ENCODE results near the gene PTPN12. TPM values are rescaled to one million over a fixed set of nuclear protein-coding genes. Genes with fewer than 3 reads are reported as not detected.
A peak's percentile ranks its signal among the peaks of the same experiment; 100 is the strongest.

The PTPN12 gene
- total and polyA plus RNA-seq, 3 experiments from 2014 or later: 4.8 to 12.5 (median 11.3) TPM

- Mint-ChIP-seq H3K4me1 (peaks cover 8 to 27% (median 24%) of the 10 kb centered on the region in 3 donors), H3K27ac (no peak overlapping the region), H3K36me3 (peaks cover 9 to 11% (median 11%) of the 10 kb centered on the region in 3 donors)
Measured at GRCh38 chr7:77553123-77553522, 16.0 kb downstream of the PTPN12 start.

GRCh38 chr7:77558284-77558967, 21.3 kb downstream of the PTPN12 start:
- peaks cover 7 to 11% (median 7%) of the 10 kb centered on the region in 3 donors for H3K36me3 Mint-ChIP-seq
- no peak overlapping the region for H3K4me3 Mint-ChIP-seq
- no peak for DNase-seq
- ChIA-PET CTCF (no interaction called here), POLR2A (interaction anchor here (0.7 kb wide), 1 partner anchor 9 kb away, joined by 3 read pairs; no protein-coding TSS in a partner anchor)
- H3K27me3 Mint-ChIP-seq: no peaks in the 10 kb centered on the region
- Histone ChIP-seq H3K4me3 (ENCODE audit: low read length) (no peak overlapping the region), H3K27ac (ENCODE audit: low read depth, low read length) (no peak overlapping the region), H3K36me3 (ENCODE audit: insufficient read depth, low read length) (no peaks in the 10 kb centered on the region), H3K27me3 (ENCODE audit: insufficient read depth, low read length, poor library complexity, severe bottlenecking) (no peaks in the 10 kb centered on the region), H3K9me3 (ENCODE audit: low read length) (no peaks in the 10 kb centered on the region), H3K4me1 (ENCODE audit: insufficient read depth, low read length) (no peaks in the 10 kb centered on the region)
- H3K9me3 Mint-ChIP-seq: peaks cover 0 to 4% (median 0%) of the 10 kb centered on the region in 5 donors
- H3K27ac Mint-ChIP-seq: peak overlapping the region in 2 of 8 donors; percentile 8 to 37
- H3K4me1 Mint-ChIP-seq: peaks cover 4 to 34% (median 27%) of the 10 kb centered on the region in 3 donors

More at GRCh38 chr7:77553123-77553522, 16.0 kb downstream of the PTPN12 start:
- no peak overlapping the region for H3K4me3 Mint-ChIP-seq
- CTCF ChIA-PET: no interaction called here
- H3K27me3 ChIP-seq (ENCODE audit: insufficient read depth, low read length, poor library complexity, severe bottlenecking): no peaks in the 10 kb centered on the region
- POLR2A ChIA-PET: no interaction called here
- H3K36me3 ChIP-seq (ENCODE audit: insufficient read depth, low read length): no peaks in the 10 kb centered on the region
- H3K4me1 ChIP-seq (ENCODE audit: insufficient read depth, low read length): peaks cover 9% of the 10 kb centered on the region
- no peak for DNase-seq
- no peak overlapping the region for H3K27ac ChIP-seq (ENCODE audit: low read depth, low read length)
- H3K9me3 Mint-ChIP-seq: peaks cover 0 to 8% (median 3%) of the 10 kb centered on the region in 5 donors
- H3K9me3 ChIP-seq (ENCODE audit: low read length): no peaks in the 10 kb centered on the region
- no peak overlapping the region for H3K4me3 ChIP-seq (ENCODE audit: low read length)
- H3K27me3 Mint-ChIP-seq: no peaks in the 10 kb centered on the region

GRCh38 chr7:77561352-77561751, 24.3 kb downstream of the PTPN12 start:
- Mint-ChIP-seq H3K27me3 (no peaks in the 10 kb centered on the region), H3K36me3 (peaks cover 0 to 3% (median 2%) of the 10 kb centered on the region in 3 donors)

DNA sequence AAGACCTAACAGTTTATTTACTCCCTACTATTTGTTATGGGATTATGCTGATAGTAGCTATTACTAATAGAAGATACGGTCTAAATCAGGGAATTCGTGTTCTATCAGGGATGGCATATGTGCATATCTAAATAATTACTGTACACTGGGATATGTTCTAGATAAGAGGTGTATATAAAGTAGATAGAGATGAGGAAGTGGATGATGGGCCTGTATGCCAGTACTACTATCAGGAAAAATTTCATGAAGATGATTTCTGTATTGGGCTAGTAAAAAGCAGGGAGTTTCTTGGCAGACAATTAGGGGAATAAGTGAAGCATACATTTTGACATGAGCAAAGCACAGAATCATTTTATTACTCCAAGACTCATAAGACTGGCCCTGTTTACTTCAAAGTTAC, 26.2 kb downstream of the PTPN12 start:
- H3K27me3 Mint-ChIP-seq: no peaks in the 10 kb centered on the region
- no peak overlapping the region for H3K27ac ChIP-seq (ENCODE audit: low read depth, low read length)
- no peaks in the 10 kb centered on the region for H3K4me1 ChIP-seq (ENCODE audit: insufficient read depth, low read length)
- peaks cover 0 to 3% (median 0%) of the 10 kb centered on the region in 3 donors for H3K36me3 Mint-ChIP-seq
- peaks cover 17 to 38% (median 34%) of the 10 kb centered on the region in 3 donors for H3K4me1 Mint-ChIP-seq
- no peaks in the 10 kb centered on the region for H3K9me3 ChIP-seq (ENCODE audit: low read length)
- no peaks in the 10 kb centered on the region for H3K27me3 ChIP-seq (ENCODE audit: insufficient read depth, low read length, poor library complexity, severe bottlenecking)
- no peak for DNase-seq
- ChIA-PET POLR2A (no interaction called here), CTCF (no interaction called here)
- no peak overlapping the region for H3K27ac Mint-ChIP-seq
- no peak overlapping the region for H3K4me3 ChIP-seq (ENCODE audit: low read length)
- H3K9me3 Mint-ChIP-seq: no peaks in the 10 kb centered on the region
- H3K4me3 Mint-ChIP-seq: no peak overlapping the region
- no peaks in the 10 kb centered on the region for H3K36me3 ChIP-seq (ENCODE audit: insufficient read depth, low read length)

More at GRCh38 chr7:77561352-77561751, 24.3 kb downstream of the PTPN12 start:
- Histone ChIP-seq H3K4me3 (ENCODE audit: low read length) (no peak overlapping the region), H3K27me3 (ENCODE audit: insufficient read depth, low read length, poor library complexity, severe bottlenecking) (no peaks in the 10 kb centered on the region), H3K4me1 (ENCODE audit: insufficient read depth, low read length) (no peaks in the 10 kb centered on the region), H3K9me3 (ENCODE audit: low read length) (no peaks in the 10 kb centered on the region), H3K36me3 (ENCODE audit: insufficient read depth, low read length) (no peaks in the 10 kb centered on the region), H3K27ac (ENCODE audit: low read depth, low read length) (no peak overlapping the region)
- no peak for DNase-seq
- no peak overlapping the region for H3K27ac Mint-ChIP-seq
- peaks cover 16 to 39% (median 34%) of the 10 kb centered on the region in 3 donors for H3K4me1 Mint-ChIP-seq
- no peak overlapping the region for H3K4me3 Mint-ChIP-seq
- ChIA-PET POLR2A (no interaction called here), CTCF (no interaction called here)
- no peaks in the 10 kb centered on the region for H3K9me3 Mint-ChIP-seq

DNA sequence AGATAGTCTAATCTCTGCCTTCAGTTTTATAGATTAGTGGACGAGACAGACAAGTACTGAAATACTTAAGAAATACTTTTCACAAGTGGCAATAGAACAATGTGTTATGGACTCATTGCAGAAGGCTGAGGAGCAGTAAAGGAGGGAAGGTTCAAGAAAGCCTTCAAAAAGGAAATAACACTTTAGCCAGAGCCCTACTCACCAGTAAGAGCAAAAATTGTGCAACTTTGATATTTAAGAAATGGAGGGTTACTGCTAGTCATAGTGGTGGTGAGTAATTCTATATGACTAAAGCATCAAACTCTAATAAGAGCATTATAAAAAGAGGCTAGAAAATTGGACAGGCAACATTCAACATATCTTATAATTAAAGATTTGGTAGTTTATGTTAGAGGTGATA, 28.8 kb downstream of the PTPN12 start:
- peaks cover 13 to 29% (median 26%) of the 10 kb centered on the region in 3 donors for H3K4me1 Mint-ChIP-seq
- Histone ChIP-seq H3K4me3 (ENCODE audit: low read length) (no peak overlapping the region), H3K36me3 (ENCODE audit: insufficient read depth, low read length) (peaks cover 3% of the 10 kb centered on the region), H3K4me1 (ENCODE audit: insufficient read depth, low read length) (no peaks in the 10 kb centered on the region), H3K9me3 (ENCODE audit: low read length) (no peaks in the 10 kb centered on the region), H3K27me3 (ENCODE audit: insufficient read depth, low read length, poor library complexity, severe bottlenecking) (no peaks in the 10 kb centered on the region), H3K27ac (ENCODE audit: low read depth, low read length) (no peak overlapping the region)
- ChIA-PET POLR2A (no interaction called here), CTCF (no interaction called here)
- H3K9me3 Mint-ChIP-seq: no peaks in the 10 kb centered on the region
- H3K4me3 Mint-ChIP-seq: no peak overlapping the region
- H3K27ac Mint-ChIP-seq: peak overlapping the region in 1 of 8 donors; percentile 39
- peaks cover 0 to 3% (median 2%) of the 10 kb centered on the region in 3 donors for H3K36me3 Mint-ChIP-seq
- H3K27me3 Mint-ChIP-seq: no peaks in the 10 kb centered on the region
- no peak for DNase-seq

- H3K27ac Mint-ChIP-seq: no peak overlapping the region
- Histone ChIP-seq H3K4me1 (ENCODE audit: insufficient read depth, low read length) (no peaks in the 10 kb centered on the region), H3K4me3 (ENCODE audit: low read length) (no peak overlapping the region), H3K27ac (ENCODE audit: low read depth, low read length) (no peak overlapping the region), H3K27me3 (ENCODE audit: insufficient read depth, low read length, poor library complexity, severe bottlenecking) (no peaks in the 10 kb centered on the region), H3K9me3 (ENCODE audit: low read length) (no peaks in the 10 kb centered on the region), H3K36me3 (ENCODE audit: insufficient read depth, low read length) (peaks cover 4% of the 10 kb centered on the region)
- DNase-seq: no peak
- H3K9me3 Mint-ChIP-seq: no peaks in the 10 kb centered on the region
- ChIA-PET POLR2A (no interaction called here), CTCF (no interaction called here)
- H3K27me3 Mint-ChIP-seq: no peaks in the 10 kb centered on the region
- peaks cover 0 to 3% (median 2%) of the 10 kb centered on the region in 3 donors for H3K36me3 Mint-ChIP-seq
- no peak overlapping the region for H3K4me3 Mint-ChIP-seq
- H3K4me1 Mint-ChIP-seq: peaks cover 13 to 24% (median 21%) of the 10 kb centered on the region in 3 donors
Measured at GRCh38 chr7:77566421-77566820, 29.3 kb downstream of the PTPN12 start.

DNA sequence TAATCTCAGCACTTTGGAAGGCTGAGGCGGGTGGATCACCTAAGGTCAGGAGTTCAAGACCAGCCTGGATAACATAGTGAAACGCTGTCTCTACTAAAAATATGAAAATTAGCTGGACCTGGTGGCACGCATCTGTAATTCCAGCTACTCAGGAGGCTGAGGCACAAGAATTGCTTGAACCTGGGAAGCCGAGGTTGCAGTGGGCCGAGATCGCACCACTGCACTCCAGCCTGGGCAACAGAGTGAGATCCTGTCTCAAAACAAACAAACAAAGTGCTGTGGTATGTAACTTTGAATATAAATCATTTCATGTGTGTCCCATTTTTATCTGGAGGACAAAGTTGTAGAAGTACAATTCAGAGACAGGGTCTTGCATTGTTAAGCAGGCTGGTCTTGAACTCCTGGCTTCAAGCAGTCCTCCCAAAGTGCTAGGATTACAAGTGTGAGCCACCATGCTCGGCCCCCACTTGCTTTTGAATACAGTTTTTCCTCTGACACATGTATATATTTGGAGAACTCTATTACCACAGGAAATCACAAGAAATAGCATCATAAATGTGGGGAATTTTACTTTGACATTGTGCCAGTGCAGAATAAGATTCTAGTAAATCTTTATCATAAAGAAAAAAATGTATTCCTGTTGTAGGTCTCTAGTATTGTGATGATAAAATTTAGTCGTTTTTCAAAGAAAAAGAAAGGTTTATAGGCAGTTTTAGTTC, 32.6 kb downstream of the PTPN12 start:
- peaks cover 4 to 20% (median 8%) of the 10 kb centered on the region in 3 donors for H3K36me3 Mint-ChIP-seq
- no peaks in the 10 kb centered on the region for H3K27me3 Mint-ChIP-seq
- H3K27ac Mint-ChIP-seq: no peak overlapping the region
- no peak for DNase-seq
- no peaks in the 10 kb centered on the region for H3K9me3 Mint-ChIP-seq
- Histone ChIP-seq H3K36me3 (ENCODE audit: insufficient read depth, low read length) (peaks cover 4% of the 10 kb centered on the region), H3K27ac (ENCODE audit: low read depth, low read length) (no peak overlapping the region), H3K4me1 (ENCODE audit: insufficient read depth, low read length) (no peaks in the 10 kb centered on the region), H3K27me3 (ENCODE audit: insufficient read depth, low read length, poor library complexity, severe bottlenecking) (no peaks in the 10 kb centered on the region), H3K4me3 (ENCODE audit: low read length) (no peak overlapping the region), H3K9me3 (ENCODE audit: low read length) (no peaks in the 10 kb centered on the region)
- ChIA-PET POLR2A (no interaction called here), CTCF (no interaction called here)
- H3K4me1 Mint-ChIP-seq: peaks cover 12 to 15% (median 13%) of the 10 kb centered on the region in 3 donors
- no peak overlapping the region for H3K4me3 Mint-ChIP-seq

DNA sequence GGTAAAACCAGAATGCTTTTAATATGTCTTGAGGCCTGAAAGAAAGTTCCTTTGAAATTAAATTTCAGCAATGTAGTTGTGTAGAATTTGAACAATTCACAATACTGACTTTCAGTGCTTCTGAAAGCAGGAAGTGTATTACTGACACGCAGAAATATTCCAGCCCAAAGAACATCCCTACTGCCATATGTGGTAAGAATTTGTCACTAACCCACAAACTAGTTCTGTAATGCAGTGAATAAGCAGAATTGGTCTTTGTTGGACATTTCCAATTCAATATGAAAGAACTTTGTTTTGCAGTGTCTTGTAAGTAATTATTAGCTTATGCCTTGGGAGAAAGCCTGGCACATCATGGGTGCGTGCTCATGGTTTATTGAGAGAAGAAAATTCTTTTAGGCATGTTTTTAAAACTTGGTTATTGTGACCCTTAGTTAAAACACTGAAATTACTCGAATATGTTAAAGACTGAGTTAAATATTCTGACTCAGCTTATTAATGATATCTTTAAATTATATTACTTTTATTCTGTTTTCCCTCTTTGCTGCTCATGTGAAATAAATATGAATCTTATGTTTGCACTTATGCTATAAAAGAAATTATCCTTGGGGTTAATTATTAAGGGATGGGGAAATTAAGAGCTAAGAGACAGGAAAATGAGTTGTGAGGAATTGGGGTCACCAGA, 33.4 kb downstream of the PTPN12 start:
- CTCF ChIA-PET: no interaction called here

More for the DNA sequence above, 33.4 kb downstream of the PTPN12 start:
- no peak overlapping the region for H3K4me3 Mint-ChIP-seq
- H3K4me1 Mint-ChIP-seq: peaks cover 8 to 10% (median 9%) of the 10 kb centered on the region in 3 donors
- POLR2A ChIA-PET: interaction anchor here (0.6 kb wide), 1 partner anchor 1312 kb away, joined by 3 read pairs; no protein-coding TSS in a partner anchor
- no peak overlapping the region for H3K4me3 ChIP-seq (ENCODE audit: low read length)
- peaks cover 4% of the 10 kb centered on the region for H3K36me3 ChIP-seq (ENCODE audit: insufficient read depth, low read length)
- no peak for DNase-seq
- no peak overlapping the region for H3K27ac ChIP-seq (ENCODE audit: low read depth, low read length)
- no peaks in the 10 kb centered on the region for H3K9me3 ChIP-seq (ENCODE audit: low read length)
- no peak overlapping the region for H3K27ac Mint-ChIP-seq
- H3K4me1 ChIP-seq (ENCODE audit: insufficient read depth, low read length): no peaks in the 10 kb centered on the region
- no peaks in the 10 kb centered on the region for H3K27me3 ChIP-seq (ENCODE audit: insufficient read depth, low read length, poor library complexity, severe bottlenecking)
- no peaks in the 10 kb centered on the region for H3K27me3 Mint-ChIP-seq
- peaks cover 4 to 22% (median 6%) of the 10 kb centered on the region in 3 donors for H3K36me3 Mint-ChIP-seq
- H3K9me3 Mint-ChIP-seq: no peaks in the 10 kb centered on the region
